Natural killer cell (primary cell): Measurements from ENCODE around the gene ZNF507. TPM values are rescaled to one million over a fixed set of nuclear protein-coding genes. Genes with fewer than 3 reads are reported as not detected.
A peak's percentile ranks its signal among the peaks of the same experiment; 100 is the strongest.

Experiments used
- ATAC-seq, 3 donors: fragments of 150-1000 bp in 2 of 3; fragments of 200-7000 bp in 1 of 3; cut with Tn5 transposase; 1 replicate in 1 of 3; 2 replicates in 2 of 3; pipeline ENCODE4 v1.10.0; 2021; ENCODE audit warnings: mild to moderate bottlenecking in 2 of 3, moderate library complexity in 2 of 3
- DNase-seq, 2 donors: peaks; one replicate each; pipeline versions ENCODE4 v3.0.0 to v3.0.0-alpha.2; 2013 to 2021; ENCODE audit warnings: mixed read lengths in 1 of 2
- H3K27ac ChIP-seq: one replicate; pipeline ENCODE4 v1.5.1; 2013; ENCODE audit warnings: mild to moderate bottlenecking, low read length
- H3K27me3 ChIP-seq: one replicate; pipeline ENCODE4 v1.6.1; 2013; ENCODE audit warnings: low read length; ENCODE audit not compliant: control insufficient read depth, insufficient read depth
- H3K36me3 ChIP-seq: one replicate; pipeline ENCODE4 v1.6.1; 2013; ENCODE audit warnings: low read length; ENCODE audit not compliant: control insufficient read depth, insufficient read depth
- H3K4me1 ChIP-seq: one replicate; pipeline ENCODE4 v1.6.1; 2013; ENCODE audit warnings: low read length; ENCODE audit not compliant: control insufficient read depth, insufficient read depth
- H3K4me3 ChIP-seq: one replicate; pipeline ENCODE4 v1.5.1; 2013; ENCODE audit warnings: low read length
- H3K9me3 ChIP-seq: one replicate; pipeline ENCODE4 v1.6.1; 2013; ENCODE audit warnings: low read length; ENCODE audit not compliant: control insufficient read depth, insufficient read depth
- H3K27ac Mint-ChIP-seq, 2 donors: one replicate each; pipeline ENCODE4 v1.8.0; 2022; ENCODE audit warnings: mild to moderate bottlenecking in 2 of 2, mixed read lengths in 2 of 2, moderate library complexity in 1 of 2
- H3K27me3 Mint-ChIP-seq, 2 donors: one replicate each; pipeline ENCODE4 v1.8.0; 2022; ENCODE audit warnings: low read depth in 2 of 2, mixed read lengths in 2 of 2
- H3K36me3 Mint-ChIP-seq: one replicate; pipeline ENCODE4 v1.8.0; 2022; ENCODE audit warnings: mixed read lengths
- H3K4me1 Mint-ChIP-seq, 2 donors: one replicate each; pipeline ENCODE4 v1.8.0; 2022; ENCODE audit warnings: mixed read lengths in 2 of 2
- H3K4me3 Mint-ChIP-seq: one replicate; pipeline ENCODE4 v1.8.0; 2022; ENCODE audit warnings: mild to moderate bottlenecking, moderate library complexity, mixed read lengths
- H3K9me3 Mint-ChIP-seq, 2 donors: one replicate each; pipeline ENCODE4 v1.8.0; 2022; ENCODE audit warnings: mixed read lengths in 2 of 2
- WGBS: methylation state at CpG from one replicate; pipeline ENCODE4 v1.1.7; 2013; ENCODE audit warnings: missing lambda C conversion rate; ENCODE audit not compliant: insufficient coverage; 5-methylcytosine and 5-hydroxymethylcytosine counted together
- intact Hi-C: fragments of 100-400 bp; cut with micrococcal nuclease; formaldehyde crosslinking; loops from one replicate; pipeline ENCODE4 v1.14.2; 2022
- total RNA-seq, 4 donors: library from RNA; stranded (reverse); fragments of 120-200 nt in 1 of 4; gene quantifications; one replicate each; pipeline versions ENCODE4 v1.2.3 to v1.2.4, GENCODE V29; 2013 to 2022
- TF ChIP-seq, protein P1 (sequence below): fragments of 200-600 bp; IDR thresholded peaks from one replicate; pipeline ENCODE4 v1.8.0; 2022; ENCODE audit warnings: antibody characterized with exemption

ZNF507 gene
- total RNA-seq, 3 donors from 2014 or later (not counting 1 experiment from before 2014, with no cell fraction given) = 27.9 to 34.6 (median 29.1) TPM

- Histone ChIP-seq H3K27me3 (no peaks in the 10 kb centered on the region), H3K4me1 (peaks cover 7% of the 10 kb centered on the region), H3K36me3 (peaks cover 23% of the 10 kb centered on the region), H3K9me3 (no peaks in the 10 kb centered on the region), H3K27ac (no peak overlapping the region), H3K4me3 (no peak overlapping the region)
- H3K4me1 Mint-ChIP-seq = peaks cover 53% of the 10 kb centered on the region in 2 donors
- H3K27me3 Mint-ChIP-seq = no peaks in the 10 kb centered on the region
- peaks cover 13% of the 10 kb centered on the region for H3K36me3 Mint-ChIP-seq
- H3K4me3 Mint-ChIP-seq = peak overlapping the region; percentile 98
- H3K27ac Mint-ChIP-seq = peak overlapping the region; percentile 92 to 97
- no peak for ATAC-seq
- TF ChIP-seq, protein P1, sequence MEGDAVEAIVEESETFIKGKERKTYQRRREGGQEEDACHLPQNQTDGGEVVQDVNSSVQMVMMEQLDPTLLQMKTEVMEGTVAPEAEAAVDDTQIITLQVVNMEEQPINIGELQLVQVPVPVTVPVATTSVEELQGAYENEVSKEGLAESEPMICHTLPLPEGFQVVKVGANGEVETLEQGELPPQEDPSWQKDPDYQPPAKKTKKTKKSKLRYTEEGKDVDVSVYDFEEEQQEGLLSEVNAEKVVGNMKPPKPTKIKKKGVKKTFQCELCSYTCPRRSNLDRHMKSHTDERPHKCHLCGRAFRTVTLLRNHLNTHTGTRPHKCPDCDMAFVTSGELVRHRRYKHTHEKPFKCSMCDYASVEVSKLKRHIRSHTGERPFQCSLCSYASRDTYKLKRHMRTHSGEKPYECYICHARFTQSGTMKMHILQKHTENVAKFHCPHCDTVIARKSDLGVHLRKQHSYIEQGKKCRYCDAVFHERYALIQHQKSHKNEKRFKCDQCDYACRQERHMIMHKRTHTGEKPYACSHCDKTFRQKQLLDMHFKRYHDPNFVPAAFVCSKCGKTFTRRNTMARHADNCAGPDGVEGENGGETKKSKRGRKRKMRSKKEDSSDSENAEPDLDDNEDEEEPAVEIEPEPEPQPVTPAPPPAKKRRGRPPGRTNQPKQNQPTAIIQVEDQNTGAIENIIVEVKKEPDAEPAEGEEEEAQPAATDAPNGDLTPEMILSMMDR = no peak
- H3K9me3 Mint-ChIP-seq = no peaks in the 10 kb centered on the region
- 100% methylated on average over 2 of the region's 3 CpGs for WGBS
- intact Hi-C loops = loop anchor here (2.0 kb wide), 1 partner anchor 234 kb away; the partner anchor contains the start of gene PDCD5
- no peak for DNase-seq
Measured at GRCh38 chr19:32346901-32347300, 1.5 kb downstream of the ZNF507 start.

DNA sequence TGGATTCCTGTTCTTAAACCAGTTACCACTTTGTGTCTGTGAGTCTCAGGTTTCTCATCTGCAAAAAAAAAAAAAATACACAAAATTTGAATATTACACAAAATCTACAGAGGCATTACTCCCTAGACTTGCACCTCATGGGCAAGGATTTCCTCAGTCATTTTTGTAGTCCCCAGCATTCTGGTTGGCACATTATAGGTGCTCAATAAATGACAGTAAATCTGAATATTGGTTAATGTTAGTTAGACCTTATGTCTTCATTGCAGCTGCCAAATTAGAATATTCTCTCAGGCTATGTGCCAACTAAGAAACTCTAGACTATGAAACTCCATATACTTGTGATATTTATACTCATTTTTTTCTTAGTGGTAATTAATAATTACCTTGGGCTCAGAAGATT is 2.2 kb downstream of the ZNF507 start:
- Histone ChIP-seq H3K27ac (no peak overlapping the region), H3K4me3 (no peak overlapping the region), H3K27me3 (no peaks in the 10 kb centered on the region), H3K9me3 (no peaks in the 10 kb centered on the region), H3K36me3 (peaks cover 23% of the 10 kb centered on the region), H3K4me1 (peaks cover 7% of the 10 kb centered on the region)
- Mint-ChIP-seq H3K36me3 (peaks cover 16% of the 10 kb centered on the region), H3K9me3 (no peaks in the 10 kb centered on the region), H3K4me1 (peaks cover 59 to 60% of the 10 kb centered on the region in 2 donors), H3K27ac (peak overlapping the region in 1 of 2 donors; percentile 92), H3K4me3 (no peak overlapping the region), H3K27me3 (no peaks in the 10 kb centered on the region)
- no peak for DNase-seq
- TF ChIP-seq, protein P1 = no peak
- no peak for ATAC-seq
- intact Hi-C loops = loop anchor here (2.0 kb wide), 1 partner anchor 233 kb away; the partner anchor contains the start of gene PDCD5

DNA sequence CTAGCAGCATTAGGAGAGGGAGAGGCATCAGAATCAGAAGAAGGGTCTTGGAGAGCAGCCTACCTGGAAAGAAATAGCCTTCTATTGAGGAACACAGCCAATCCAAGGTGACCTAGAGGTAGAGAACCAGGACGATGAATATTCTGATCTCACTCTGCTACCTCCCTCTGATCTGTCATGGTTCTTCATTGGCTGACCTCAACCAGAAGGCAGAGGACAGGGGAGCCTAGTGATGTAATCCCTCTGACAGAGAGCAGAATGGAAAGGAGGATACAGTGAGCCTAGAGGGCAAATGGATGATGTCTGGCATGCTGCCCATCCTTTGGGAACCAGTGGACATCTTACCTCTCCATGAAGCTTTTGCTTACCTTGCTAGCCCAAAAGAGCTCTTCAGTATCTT is 3.6 kb downstream of the ZNF507 start:
- Mint-ChIP-seq H3K27me3 (no peaks in the 10 kb centered on the region), H3K9me3 (no peaks in the 10 kb centered on the region), H3K27ac (no peak overlapping the region), H3K4me3 (no peak overlapping the region), H3K4me1 (peaks cover 63 to 71% of the 10 kb centered on the region in 2 donors), H3K36me3 (peaks cover 31% of the 10 kb centered on the region)
- DNase-seq (no peak), ATAC-seq (no peak)
- peaks cover 7% of the 10 kb centered on the region for H3K4me1 ChIP-seq
- 100% methylated on average over 1 of the region's 1 CpG for WGBS
- TF ChIP-seq, protein P1 = no peak
- no peak overlapping the region for H3K4me3 ChIP-seq
- no peaks in the 10 kb centered on the region for H3K27me3 ChIP-seq
- no peaks in the 10 kb centered on the region for H3K9me3 ChIP-seq
- intact Hi-C loops = no loop called here
- H3K27ac ChIP-seq = no peak overlapping the region
- peaks cover 38% of the 10 kb centered on the region for H3K36me3 ChIP-seq
